Heart right ventricle (tissue), 16 donors: ENCODE results near the gene CCDC192. TPM values are rescaled to one million over a fixed set of nuclear protein-coding genes. Genes with fewer than 3 reads are reported as not detected.
"Not testable (repeated sequence)": the region's sequence is repeated elsewhere in the genome, so short reads cannot be mapped to it uniquely, and the experiment has no call there.

Source experiments
- ATAC-seq, 8 donors: fragments of 200-7000 bp; cut with Tn5 transposase; one replicate each; pipeline ENCODE4 v1.9.1; 2020; ENCODE audit warnings: mild to moderate bottlenecking in 8 of 8, moderate library complexity in 8 of 8, moderate number of reproducible peaks in 1 of 8
- DNase-seq, 2 donors: peaks; one replicate each; pipeline ENCODE4 v3.0.0-alpha.2; 2020
- H3K27ac ChIP-seq, 10 donors: fragments of 200-600 bp; sonication (generic) in 2 of 10; one replicate each; pipeline versions ENCODE4 v1.5.0 to v1.8.0; 2020 to 2022; ENCODE audit warnings: mild to moderate bottlenecking in 3 of 10
- H3K27me3 ChIP-seq, 7 donors: fragments of 200-600 bp; one replicate each; pipeline ENCODE4 v1.8.0; 2021 to 2022; ENCODE audit warnings: mild to moderate bottlenecking in 2 of 7
- H3K36me3 ChIP-seq, 9 donors: fragments of 200-600 bp; sonication (generic) in 1 of 9; one replicate each; pipeline versions ENCODE4 v1.5.0 to v1.8.0; 2020 to 2022; ENCODE audit warnings: mild to moderate bottlenecking in 2 of 9
- H3K4me1 ChIP-seq, 9 donors: fragments of 200-600 bp; sonication (generic) in 1 of 9; one replicate each; pipeline versions ENCODE4 v1.5.0 to v1.8.0; 2020 to 2022; ENCODE audit warnings: mild to moderate bottlenecking in 4 of 9
- H3K4me3 ChIP-seq, 10 donors: fragments of 200-600 bp; sonication (generic) in 2 of 10; one replicate each; pipeline versions ENCODE4 v1.5.0 to v1.8.0; 2020 to 2022; ENCODE audit warnings: mild to moderate bottlenecking in 7 of 10, moderate library complexity in 2 of 10
- H3K9me3 ChIP-seq, 11 donors: fragments of 200-600 bp in 10 of 11; sonication (generic) in 2 of 11; one replicate each; pipeline versions ENCODE4 v1.5.0 to v1.8.0; 2013 to 2022; ENCODE audit warnings: mild to moderate bottlenecking in 2 of 11, control low read depth in 1 of 11, moderate library complexity in 1 of 11
- WGBS, 2 donors: extraction: QIAGEN DNeasy Blood & Tissue Kit; methylation state at CpG; one replicate each; pipeline ENCODE4 v1.1.7; 2013; ENCODE audit warnings: inconsistent platforms in 1 of 2; 5-methylcytosine and 5-hydroxymethylcytosine counted together
- intact Hi-C, 10 donors: fragments of 100-400 bp; cut with DNase I; formaldehyde crosslinking; loops; one replicate each; pipeline versions ENCODE4 v1.11.1 to v1.14.2; 2022
- polyA plus RNA-seq, 2 donors: library from polyadenylated mRNA; stranded (reverse); fragments of 200-250 nt; gene quantifications; one replicate each; pipeline ENCODE4 v1.2.3, GENCODE V29; 2013
- total RNA-seq, 10 donors: library from RNA; stranded (reverse); fragmentation: NEBNext Ultra II Directional in 3 of 10; extraction: Animal tissue kit (Norgen Biotek cat#: 25700) in 3 of 10; gene quantifications; one replicate each; pipeline versions ENCODE4 v1.2.1 to v1.2.4, GENCODE V29; 2021 to 2023
- TF ChIP-seq, protein P1 (sequence below), 9 donors: fragments of 200-600 bp; sonication (generic) in 2 of 9; IDR thresholded peaks; one replicate each; pipeline versions ENCODE4 v1.5.0 to v1.8.0; 2021 to 2022; ENCODE audit warnings: antibody characterized with exemption in 9 of 9, mild to moderate bottlenecking in 5 of 9, moderate library complexity in 1 of 9
- donor health status: Arrhythmogenic right ventricular cardiomyopathy.
- donor health status: ischemic (EF 13 %, LVEDD 7.1; RV severe dilation, severe dysfunction).
- donor health status: healthy with polysubstance abuse.
- donor health status: DM: no; HTN: yes; CAD: no.
- donor health status: DM: no; HTN: no; CAD: no.
- donor health status: ischemic (EF 25% LVEDD 6.9; RV normal size, moderate dysfunction).
- donor health status: ischemic (EF 25% LVEDD 5.7; RV mildly dilated, moderate dysfunction).
- donor health status: healthy.
- donor health status: DM: yes; HTN: yes; CAD: no.
- donor health status: Ischemic cardiomyopathy.
- donor health status: ischemic (EF 35%, LVEDD 5.7; RV mildly dilated, moderate dysfunction).
- donor health status: nonischemic (EF 11% LVEDD 7.7; RV severe dilation, severe dysfunction).
- donor health status: DM: yes; HTN: yes; CAD: no.
- donor health status: PGD.
- donor health status: ischemic (EF 29% LVEDD 5.4; RV normal size, mild dysfunction).
- donor health status: nonischemic (EF 23%, LVEDD 6.1; RV moderate dilation, normal function).

CCDC192 gene
- total and polyA plus RNA-seq, 12 donors = 0.13 to 0.76 (median 0.33) TPM; not detected in 8

DNA sequence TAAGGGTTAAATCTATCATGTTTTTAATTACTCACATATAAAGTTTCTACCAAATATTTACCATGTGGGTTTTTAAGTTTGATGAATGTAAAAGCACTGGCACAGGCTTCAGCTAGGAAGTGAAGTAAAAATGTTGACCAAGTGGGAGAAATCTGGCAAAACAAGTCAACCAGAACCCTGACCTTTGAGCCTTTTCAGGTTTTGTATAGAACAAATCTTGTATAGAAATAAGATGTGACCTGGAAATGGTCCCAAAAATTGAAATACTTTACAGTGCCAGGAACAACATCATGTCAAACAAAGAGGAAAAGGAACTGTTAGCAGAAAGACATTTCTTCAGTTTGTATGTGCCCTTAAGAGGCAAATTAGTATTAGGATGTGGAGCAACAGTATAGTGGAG, 137.6 kb downstream of the CCDC192 start:
- Histone ChIP-seq H3K36me3 (no peaks in the 10 kb centered on the region), H3K27me3 (no peaks in the 10 kb centered on the region), H3K4me3 (no peak overlapping the region), H3K9me3 (no peaks in the 10 kb centered on the region), H3K4me1 (peaks cover 0 to 22% (median 0%) of the 10 kb centered on the region in 9 donors), H3K27ac (no peak overlapping the region)
- DNase-seq (no peak), ATAC-seq (no peak)
- intact Hi-C loops = no loop called here
- TF ChIP-seq, protein P1, sequence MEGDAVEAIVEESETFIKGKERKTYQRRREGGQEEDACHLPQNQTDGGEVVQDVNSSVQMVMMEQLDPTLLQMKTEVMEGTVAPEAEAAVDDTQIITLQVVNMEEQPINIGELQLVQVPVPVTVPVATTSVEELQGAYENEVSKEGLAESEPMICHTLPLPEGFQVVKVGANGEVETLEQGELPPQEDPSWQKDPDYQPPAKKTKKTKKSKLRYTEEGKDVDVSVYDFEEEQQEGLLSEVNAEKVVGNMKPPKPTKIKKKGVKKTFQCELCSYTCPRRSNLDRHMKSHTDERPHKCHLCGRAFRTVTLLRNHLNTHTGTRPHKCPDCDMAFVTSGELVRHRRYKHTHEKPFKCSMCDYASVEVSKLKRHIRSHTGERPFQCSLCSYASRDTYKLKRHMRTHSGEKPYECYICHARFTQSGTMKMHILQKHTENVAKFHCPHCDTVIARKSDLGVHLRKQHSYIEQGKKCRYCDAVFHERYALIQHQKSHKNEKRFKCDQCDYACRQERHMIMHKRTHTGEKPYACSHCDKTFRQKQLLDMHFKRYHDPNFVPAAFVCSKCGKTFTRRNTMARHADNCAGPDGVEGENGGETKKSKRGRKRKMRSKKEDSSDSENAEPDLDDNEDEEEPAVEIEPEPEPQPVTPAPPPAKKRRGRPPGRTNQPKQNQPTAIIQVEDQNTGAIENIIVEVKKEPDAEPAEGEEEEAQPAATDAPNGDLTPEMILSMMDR (IDR thresholded peaks at IDR 0.05) = no peak

DNA sequence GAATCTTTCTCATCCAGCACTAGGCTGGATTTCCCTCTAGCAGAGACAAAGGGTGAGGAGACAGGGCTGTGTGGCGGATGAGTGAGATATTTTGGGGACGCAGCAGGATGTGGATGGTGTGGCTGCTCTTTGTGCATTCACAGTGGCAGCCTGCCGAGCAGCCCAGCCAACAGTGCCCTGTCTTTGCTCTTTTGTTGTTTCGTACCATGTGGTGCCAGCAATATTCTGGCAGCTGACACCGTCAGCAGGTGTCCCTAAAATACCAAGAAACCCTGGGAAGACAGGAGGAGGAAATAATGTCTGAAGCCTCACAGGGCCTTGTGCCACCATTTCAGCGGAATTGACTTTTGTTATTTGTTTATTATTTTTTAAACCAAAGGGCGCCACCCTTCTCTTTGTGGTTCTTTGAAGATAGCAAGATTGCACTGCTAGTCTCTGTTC, 141.4 kb downstream of the CCDC192 start:
- H3K4me1 ChIP-seq = peaks cover 0 to 10% (median 0%) of the 10 kb centered on the region in 9 donors
- H3K27me3 ChIP-seq = no peaks in the 10 kb centered on the region
- no peak overlapping the region for H3K4me3 ChIP-seq
- WGBS, 2 donors = 56 to 60% methylated on average over 7 of the region's 7 CpGs
- no peaks in the 10 kb centered on the region for H3K36me3 ChIP-seq
- H3K27ac ChIP-seq = peak overlapping the region in 1 of 10 donors; percentile 7
- TF ChIP-seq, protein P1 (IDR thresholded peaks at IDR 0.05) = peak in 3 of 9 donors; percentile 22 to 31 (median 27)
- intact Hi-C loops = no loop called here
- ATAC-seq (peak; percentile 58 to 98 (median 93)), DNase-seq (peak; percentile 52 to 60)
- no peaks in the 10 kb centered on the region for H3K9me3 ChIP-seq

DNA sequence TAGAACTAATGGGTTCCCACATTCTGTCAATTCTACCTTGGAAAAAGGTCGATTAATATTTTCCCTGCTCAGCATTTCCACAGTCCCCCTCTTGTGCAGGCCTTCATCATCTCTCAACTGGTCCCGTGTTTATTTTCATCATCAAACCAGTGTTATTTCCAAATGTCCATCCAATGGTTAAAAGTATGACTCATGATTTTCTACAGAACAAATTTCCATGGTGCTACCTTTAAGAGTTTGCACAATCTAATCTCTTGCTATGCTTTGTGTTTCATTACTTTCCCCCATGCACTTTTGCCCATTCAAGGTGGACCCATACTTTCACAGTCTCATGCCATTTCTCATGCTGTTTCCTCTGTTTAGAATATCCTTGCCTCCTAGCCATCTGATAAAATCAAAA, 143.7 kb downstream of the CCDC192 start:
- no peak for DNase-seq
- no peaks in the 10 kb centered on the region for H3K27me3 ChIP-seq
- 99% methylated on average over 2 of the region's 2 CpGs for WGBS, 2 donors
- peaks cover 0 to 5% (median 0%) of the 10 kb centered on the region in 9 donors for H3K4me1 ChIP-seq
- intact Hi-C loops = no loop called here
- H3K36me3 ChIP-seq = no peaks in the 10 kb centered on the region
- TF ChIP-seq, protein P1 (IDR thresholded peaks at IDR 0.05) = no peak
- ATAC-seq = no peak
- no peak overlapping the region for H3K4me3 ChIP-seq
- no peak overlapping the region for H3K27ac ChIP-seq
- no peaks in the 10 kb centered on the region for H3K9me3 ChIP-seq

DNA sequence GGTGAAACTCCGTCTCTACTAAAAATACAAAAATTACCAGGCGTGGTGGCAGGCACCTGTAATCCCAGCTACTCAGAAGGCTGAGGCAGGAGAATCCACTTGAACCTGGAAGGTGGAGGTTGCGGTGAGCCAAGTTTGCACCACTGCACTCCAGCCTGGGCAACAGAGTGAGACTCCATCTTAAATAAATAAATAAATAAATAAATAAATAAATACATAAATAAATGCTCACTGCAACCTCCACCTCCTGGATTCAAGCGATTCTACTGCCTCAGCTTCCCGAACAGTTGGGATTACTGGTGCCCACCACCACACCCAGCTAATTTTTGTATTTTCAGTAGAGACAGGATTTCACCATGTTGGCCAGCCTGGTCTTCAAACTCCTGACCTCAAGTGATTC, 144.4 kb downstream of the CCDC192 start:
- H3K4me3 ChIP-seq, DNase-seq, H3K27me3 ChIP-seq, H3K27ac ChIP-seq, H3K9me3 ChIP-seq, H3K4me1 ChIP-seq, ATAC-seq, H3K36me3 ChIP-seq, intact Hi-C loops: not testable (repeated sequence)
- WGBS, 2 donors = 98 to 99% methylated on average over 5 of the region's 5 CpGs

DNA sequence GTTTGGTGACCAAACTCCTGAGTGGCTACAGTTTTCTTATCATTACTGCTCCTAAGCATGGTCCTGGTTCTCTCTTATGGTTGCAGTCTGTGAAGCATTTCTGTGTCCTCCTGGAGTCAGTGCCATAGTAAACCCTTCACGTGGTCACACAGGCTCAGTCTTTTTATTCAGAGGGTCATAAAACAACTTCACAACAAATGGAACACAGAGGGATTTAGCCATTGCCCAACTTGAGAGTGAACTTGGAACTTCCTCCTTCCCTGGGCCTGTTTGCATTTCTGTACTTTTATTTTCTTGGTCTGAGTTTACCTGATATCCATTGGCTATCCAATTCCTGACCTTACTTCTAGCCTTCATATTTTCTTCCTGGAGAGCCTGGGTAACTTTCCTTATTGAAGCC, 144.9 kb downstream of the CCDC192 start:
- WGBS, 2 donors = 77 to 79% methylated on average over 1 of the region's 1 CpG
- H3K9me3 ChIP-seq = no peaks in the 10 kb centered on the region
- no peaks in the 10 kb centered on the region for H3K36me3 ChIP-seq
- H3K27ac ChIP-seq = no peak overlapping the region
- TF ChIP-seq, protein P1 (IDR thresholded peaks at IDR 0.05) = no peak
- peaks cover 0 to 5% (median 0%) of the 10 kb centered on the region in 9 donors for H3K4me1 ChIP-seq
- no peak for ATAC-seq
- DNase-seq = no peak
- intact Hi-C loops = no loop called here
- no peaks in the 10 kb centered on the region for H3K27me3 ChIP-seq
- H3K4me3 ChIP-seq = no peak overlapping the region
